ENCODE data around the gene GPD2.
"Not testable (repeated sequence)": the region's sequence is repeated elsewhere in the genome, so short reads cannot be mapped to it uniquely, and the experiment has no call there.

Gene GPD2

GRCh38 chr2:156590085-156590739, 154.0 kb downstream of the GPD2 start:
- DNase-seq (ENCODE audit: low read depth) = no peak

DNA sequence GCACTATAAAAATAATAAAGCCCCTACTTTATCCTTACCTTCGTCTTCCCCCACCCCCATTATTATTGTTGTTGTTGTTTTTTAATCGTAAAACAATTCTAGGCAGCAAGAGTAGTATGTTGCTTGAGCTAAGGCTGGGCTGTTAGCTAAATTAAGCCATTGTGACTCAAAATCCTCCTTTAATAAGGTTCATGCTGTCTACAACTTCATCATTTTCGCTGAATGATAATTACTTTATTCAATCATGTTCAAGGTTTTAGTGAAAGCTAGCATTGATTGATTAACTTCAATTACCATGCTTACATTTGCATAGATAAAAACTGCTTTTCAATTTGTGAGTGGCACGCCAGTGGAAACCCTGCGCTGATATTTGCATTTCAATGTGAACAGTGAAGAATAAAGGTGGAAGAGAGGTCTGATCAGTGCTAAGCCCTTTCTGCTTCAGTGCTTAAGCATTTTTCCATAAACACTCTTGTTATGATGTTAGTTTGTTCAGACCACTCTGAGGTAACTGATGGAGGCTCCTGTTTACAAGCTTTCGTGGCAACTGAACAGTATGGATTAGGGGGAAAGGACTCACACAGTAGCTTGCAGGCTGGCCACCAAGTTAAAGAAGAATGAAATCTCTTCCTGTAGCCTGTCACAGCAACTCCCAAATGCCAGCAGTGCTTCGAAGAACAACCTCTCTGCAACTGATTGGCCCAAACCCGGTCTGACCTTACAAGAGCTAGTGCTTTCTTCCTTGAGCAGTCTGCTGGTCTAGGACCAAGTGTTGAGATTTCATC, 156.8 kb downstream of the GPD2 start:
- no peak for DNase-seq (ENCODE audit: low read depth)

GRCh38 chr2:156593594-156593921, 157.4 kb downstream of the GPD2 start:
- no peak for DNase-seq (ENCODE audit: low read depth)

DNA sequence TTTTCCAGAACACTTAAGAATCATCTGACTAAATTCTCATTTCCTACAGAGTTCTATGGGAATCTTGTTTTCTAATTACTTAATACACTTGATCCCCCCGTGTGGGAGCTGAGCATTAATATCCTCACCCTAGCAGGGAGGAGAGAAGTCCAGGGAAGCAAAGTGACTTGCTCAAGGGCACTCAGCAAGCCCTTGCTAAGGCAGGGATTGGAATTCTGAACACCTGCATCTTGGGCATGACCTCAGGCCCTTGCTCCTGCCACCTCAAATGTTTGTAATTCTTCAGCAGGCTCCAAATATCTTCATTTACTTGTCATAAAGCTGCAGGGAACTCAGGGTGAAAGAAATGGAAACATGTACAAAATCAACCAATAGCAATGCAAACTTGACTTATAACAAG, 162.4 kb downstream of the GPD2 start:
- DNase-seq (ENCODE audit: low read depth) = no peak

DNA sequence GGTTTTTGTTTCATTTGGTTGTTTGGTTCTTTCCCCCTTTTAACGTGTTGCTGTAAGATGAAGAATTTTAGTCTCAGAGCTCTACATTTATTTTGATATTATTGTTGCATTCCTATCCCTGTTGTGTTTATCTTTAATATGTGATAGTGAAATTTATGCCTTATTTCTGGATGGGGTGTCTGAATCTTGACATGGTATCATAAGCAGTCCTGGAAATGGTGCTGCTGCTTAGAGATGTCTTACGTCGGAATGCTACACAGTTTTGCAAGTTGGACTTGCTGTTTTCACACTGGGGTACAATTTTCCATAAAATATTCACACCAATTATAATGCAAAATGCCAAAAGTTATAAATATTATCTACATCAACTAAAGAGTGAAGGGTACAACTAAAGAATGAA, 164.0 kb downstream of the GPD2 start:
- no peak for DNase-seq (ENCODE audit: low read depth)

DNA sequence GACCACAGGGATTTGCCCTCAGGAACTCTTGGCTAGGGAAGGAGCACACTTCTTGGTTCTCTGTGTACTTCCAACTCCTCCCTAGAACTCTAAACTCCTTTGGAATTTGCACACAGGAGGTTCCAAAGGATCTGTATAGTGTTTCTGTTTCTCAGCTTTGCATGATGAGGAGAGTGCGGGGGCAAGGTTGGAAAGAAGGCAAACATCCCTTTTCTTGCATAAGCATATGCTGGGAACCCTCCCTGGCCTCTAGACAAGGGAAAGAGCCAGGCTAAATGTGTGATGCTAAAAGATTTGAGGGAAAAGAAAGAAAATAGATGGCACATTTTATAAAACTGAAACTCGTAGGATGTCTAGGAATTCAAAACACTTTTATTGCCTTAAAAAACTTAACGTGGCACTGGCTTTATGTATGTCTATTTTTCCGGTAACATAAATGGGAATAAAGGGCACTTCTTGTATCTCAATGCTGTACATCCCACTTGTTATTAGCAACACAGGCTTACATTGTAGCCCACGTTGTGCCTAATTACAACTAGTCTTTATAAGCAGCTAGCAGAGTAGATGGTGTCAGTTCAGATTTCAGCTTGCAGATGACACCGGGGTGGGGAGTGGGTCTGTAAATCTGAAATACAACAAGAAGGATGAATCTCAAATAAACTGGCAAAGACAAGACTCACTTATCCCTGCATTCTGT, 165.8 kb downstream of the GPD2 start:
- no peak for DNase-seq (ENCODE audit: low read depth)

DNA sequence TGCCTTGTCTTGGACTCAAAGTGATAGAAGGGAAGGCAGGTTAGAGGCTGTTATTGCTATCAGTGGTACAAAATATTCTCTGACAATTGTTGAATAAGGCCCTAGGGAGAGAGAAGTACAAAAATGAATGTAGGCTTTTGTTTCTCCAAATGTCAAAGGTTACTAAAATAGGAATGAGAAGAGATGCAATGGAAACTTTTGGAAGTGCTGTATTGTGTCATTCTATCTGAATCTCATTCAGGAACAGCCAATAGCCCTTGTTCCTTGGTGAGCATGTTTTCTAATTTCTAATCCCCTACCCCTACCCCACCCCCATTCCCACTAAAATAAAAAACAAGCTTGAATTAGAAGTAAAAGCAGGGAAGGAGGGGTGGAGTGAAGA, 166.4 kb downstream of the GPD2 start:
- DNase-seq (ENCODE audit: low read depth) = no peak

GRCh38 chr2:156615836-156616322, 179.7 kb downstream of the GPD2 start:
- DNase-seq (ENCODE audit: low read depth) = no peak

DNA sequence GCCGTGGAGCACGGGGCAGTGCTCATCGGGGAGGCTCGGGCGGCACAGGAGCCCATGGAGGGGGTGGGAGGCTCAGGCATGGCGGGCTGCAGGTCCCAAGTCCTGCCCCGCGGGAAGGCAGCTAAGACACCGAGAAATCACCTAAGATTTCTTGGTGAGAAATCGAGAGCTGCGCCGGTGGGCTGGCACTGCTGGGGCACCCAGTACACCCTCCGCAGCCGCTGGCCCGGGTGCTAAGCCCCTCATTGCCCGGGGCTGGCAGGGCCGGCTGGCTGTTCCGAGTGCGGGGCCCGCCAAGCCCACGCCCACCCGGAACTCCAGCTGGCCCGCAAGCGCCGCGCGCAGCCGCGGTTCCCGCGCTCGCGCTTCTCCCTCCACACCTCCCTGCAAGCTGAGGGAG, 181.9 kb downstream of the GPD2 start:
- not testable (repeated sequence) for DNase-seq (ENCODE audit: low read depth)

DNA sequence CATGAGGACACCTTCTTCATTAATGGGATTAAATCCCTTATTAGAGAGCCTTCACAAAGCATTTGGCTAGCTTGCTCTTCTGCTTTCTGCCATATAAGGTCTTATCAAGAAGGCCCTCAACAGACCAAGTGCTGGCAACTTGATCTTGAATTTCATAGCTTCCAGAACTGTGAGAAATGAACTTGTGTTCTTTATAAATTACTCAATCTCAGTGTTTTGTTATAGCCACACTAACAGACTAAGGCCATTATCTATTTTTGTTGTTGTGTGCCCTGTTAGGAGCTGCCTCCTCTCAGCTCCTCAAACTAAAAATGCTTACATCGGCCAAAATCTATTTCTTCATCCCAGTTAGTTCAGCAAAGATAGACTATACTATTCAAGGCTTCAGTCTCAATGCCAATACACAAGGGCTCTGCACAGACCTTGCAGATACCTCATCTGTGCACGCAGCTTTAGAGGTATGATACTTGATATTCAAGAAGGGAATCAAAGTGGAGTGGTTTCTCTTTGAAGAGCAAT, 182.9 kb downstream of the GPD2 start:
- no peak for DNase-seq (ENCODE audit: low read depth)

- DNase-seq (ENCODE audit: low read depth) = no peak
Measured at GRCh38 chr2:156622491-156622890, 186.3 kb downstream of the GPD2 start.

GRCh38 chr2:156625360-156626170, 189.4 kb downstream of the GPD2 start:
- DNase-seq (ENCODE audit: low read depth) = no peak

DNA sequence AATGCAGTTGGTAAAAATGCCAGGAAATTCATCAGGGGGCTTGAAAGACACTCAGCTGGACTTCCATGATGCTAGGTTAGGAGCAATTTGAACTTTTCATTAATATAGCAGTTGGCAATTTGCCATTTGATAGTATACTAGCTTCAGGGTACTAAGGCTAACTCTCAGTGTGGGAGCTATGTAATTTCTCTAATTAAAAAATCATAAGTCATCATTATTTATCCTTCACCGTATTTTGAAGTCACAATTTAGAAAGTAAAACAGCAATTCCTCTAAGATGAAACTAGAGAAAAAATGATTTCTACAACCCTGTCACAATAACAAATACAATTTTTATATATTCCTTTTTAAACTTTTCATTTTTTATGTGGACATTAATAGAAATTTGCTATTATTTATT, 190.8 kb downstream of the GPD2 start:
- no peak for DNase-seq (ENCODE audit: low read depth)

GRCh38 chr2:156630579-156631337, 194.6 kb downstream of the GPD2 start:
- DNase-seq (ENCODE audit: low read depth) = no peak

GRCh38 chr2:156635646-156636045, 199.5 kb downstream of the GPD2 start:
- DNase-seq (ENCODE audit: low read depth) = no peak
